Suprapubic skin (tissue), 4 donors: Measurements from ENCODE around the gene SPDYC.

ENCODE experiments used
- CTCF ChIP-seq, 2 donors: fragments of 200-600 bp in 1 of 2; fragments of 450-650 bp in 1 of 2; sonication (generic) in 1 of 2; IDR thresholded peaks; one replicate each; pipeline ENCODE4 v1.5.1; 2016 to 2019; ENCODE audit warnings: antibody characterized with exemption in 2 of 2, mild to moderate bottlenecking in 1 of 2, moderate library complexity in 1 of 2
- EP300 ChIP-seq: sonication (generic); formaldehyde crosslinking; IDR thresholded peaks from one replicate; pipeline ENCODE4 v1.6.1; 2017; ENCODE audit warnings: antibody characterized with exemption
- POLR2A ChIP-seq, 2 donors: fragments of 450-650 bp; IDR thresholded peaks; one replicate each; pipeline ENCODE4 v1.6.1; 2017; ENCODE audit warnings: antibody characterized with exemption in 2 of 2, mild to moderate bottlenecking in 2 of 2, moderate library complexity in 2 of 2
- POLR2AphosphoS5 ChIP-seq, 3 donors: sonication (generic); formaldehyde crosslinking; IDR thresholded peaks; one replicate each; pipeline ENCODE4 v1.6.1; 2017; ENCODE audit warnings: antibody characterized with exemption in 3 of 3

GRCh38 chr11:65182258-65183170 is 12.5 kb downstream of the SPDYC start:
- TF ChIP-seq CTCF (IDR thresholded peaks at IDR 0.05) (no peak), POLR2AphosphoS5 (IDR thresholded peaks at IDR 0.05) (no peak), POLR2A (IDR thresholded peaks at IDR 0.05) (no peak), EP300 (no peak)
